Stimulated activated naive B cell treated with anti-CD40 and anti-IgM and Interleukin-4, amounts not matched to agents 10 μg/mL and 1 μg/mL and 100 μg/mL, for 72 hours (primary cell): ENCODE results near the gene MED13.

Experiments
- ATAC-seq, 2 donors: fragments of 150-1000 bp; cut with Tn5 transposase; replicated peaks; 2 replicates each; pipeline ENCODE4 v1.10.0; 2021; ENCODE audit warnings: moderate library complexity in 1 of 2
- DNase-seq: peaks from one replicate; pipeline ENCODE4 v3.0.0; 2021
- H3K27ac Mint-ChIP-seq: one replicate; pipeline ENCODE4 v1.8.0; 2022; ENCODE audit warnings: mild to moderate bottlenecking, mixed read lengths
- H3K27me3 Mint-ChIP-seq, 2 donors: one replicate each; pipeline ENCODE4 v1.8.0; 2022; ENCODE audit warnings: mixed read lengths in 2 of 2
- H3K36me3 Mint-ChIP-seq, 2 donors: one replicate each; pipeline ENCODE4 v1.8.0; 2022; ENCODE audit warnings: mixed read lengths in 2 of 2, mild to moderate bottlenecking in 1 of 2
- H3K4me1 Mint-ChIP-seq, 2 donors: one replicate each; pipeline ENCODE4 v1.8.0; 2022; ENCODE audit warnings: mixed read lengths in 2 of 2, mild to moderate bottlenecking in 1 of 2
- H3K4me3 Mint-ChIP-seq, 2 donors: one replicate each; pipeline ENCODE4 v1.8.0; 2022; ENCODE audit warnings: mild to moderate bottlenecking in 2 of 2, mixed read lengths in 2 of 2, moderate library complexity in 1 of 2
- H3K9me3 Mint-ChIP-seq, 2 donors: one replicate each; pipeline ENCODE4 v1.8.0; 2022; ENCODE audit warnings: mixed read lengths in 2 of 2, mild to moderate bottlenecking in 1 of 2

MED13 gene, protein sequence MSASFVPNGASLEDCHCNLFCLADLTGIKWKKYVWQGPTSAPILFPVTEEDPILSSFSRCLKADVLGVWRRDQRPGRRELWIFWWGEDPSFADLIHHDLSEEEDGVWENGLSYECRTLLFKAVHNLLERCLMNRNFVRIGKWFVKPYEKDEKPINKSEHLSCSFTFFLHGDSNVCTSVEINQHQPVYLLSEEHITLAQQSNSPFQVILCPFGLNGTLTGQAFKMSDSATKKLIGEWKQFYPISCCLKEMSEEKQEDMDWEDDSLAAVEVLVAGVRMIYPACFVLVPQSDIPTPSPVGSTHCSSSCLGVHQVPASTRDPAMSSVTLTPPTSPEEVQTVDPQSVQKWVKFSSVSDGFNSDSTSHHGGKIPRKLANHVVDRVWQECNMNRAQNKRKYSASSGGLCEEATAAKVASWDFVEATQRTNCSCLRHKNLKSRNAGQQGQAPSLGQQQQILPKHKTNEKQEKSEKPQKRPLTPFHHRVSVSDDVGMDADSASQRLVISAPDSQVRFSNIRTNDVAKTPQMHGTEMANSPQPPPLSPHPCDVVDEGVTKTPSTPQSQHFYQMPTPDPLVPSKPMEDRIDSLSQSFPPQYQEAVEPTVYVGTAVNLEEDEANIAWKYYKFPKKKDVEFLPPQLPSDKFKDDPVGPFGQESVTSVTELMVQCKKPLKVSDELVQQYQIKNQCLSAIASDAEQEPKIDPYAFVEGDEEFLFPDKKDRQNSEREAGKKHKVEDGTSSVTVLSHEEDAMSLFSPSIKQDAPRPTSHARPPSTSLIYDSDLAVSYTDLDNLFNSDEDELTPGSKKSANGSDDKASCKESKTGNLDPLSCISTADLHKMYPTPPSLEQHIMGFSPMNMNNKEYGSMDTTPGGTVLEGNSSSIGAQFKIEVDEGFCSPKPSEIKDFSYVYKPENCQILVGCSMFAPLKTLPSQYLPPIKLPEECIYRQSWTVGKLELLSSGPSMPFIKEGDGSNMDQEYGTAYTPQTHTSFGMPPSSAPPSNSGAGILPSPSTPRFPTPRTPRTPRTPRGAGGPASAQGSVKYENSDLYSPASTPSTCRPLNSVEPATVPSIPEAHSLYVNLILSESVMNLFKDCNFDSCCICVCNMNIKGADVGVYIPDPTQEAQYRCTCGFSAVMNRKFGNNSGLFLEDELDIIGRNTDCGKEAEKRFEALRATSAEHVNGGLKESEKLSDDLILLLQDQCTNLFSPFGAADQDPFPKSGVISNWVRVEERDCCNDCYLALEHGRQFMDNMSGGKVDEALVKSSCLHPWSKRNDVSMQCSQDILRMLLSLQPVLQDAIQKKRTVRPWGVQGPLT (N-terminal part only)

GRCh38 chr17:62064791-62065563, at the start of gene MED13:
Gene MED13, minus strand, starts transcription at chr17:62065278. Its CDS starts 73 bp downstream, at chr17:62065205.
- H3K9me3 Mint-ChIP-seq: no peaks in the 10 kb centered on the region
- DNase-seq: peak; percentile 41
- peak within 1 kb of the TSS; percentile 100 for H3K27ac Mint-ChIP-seq
- H3K4me1 Mint-ChIP-seq: peaks cover 24 to 39% of the 10 kb centered on the region in 2 donors
- peaks cover 11 to 14% of the 10 kb centered on the region in 2 donors for H3K36me3 Mint-ChIP-seq
- H3K4me3 Mint-ChIP-seq: peak within 1 kb of the TSS; percentile 94 to 99
- peak; percentile 40 to 42 for ATAC-seq
- no peaks in the 10 kb centered on the region for H3K27me3 Mint-ChIP-seq

DNA sequence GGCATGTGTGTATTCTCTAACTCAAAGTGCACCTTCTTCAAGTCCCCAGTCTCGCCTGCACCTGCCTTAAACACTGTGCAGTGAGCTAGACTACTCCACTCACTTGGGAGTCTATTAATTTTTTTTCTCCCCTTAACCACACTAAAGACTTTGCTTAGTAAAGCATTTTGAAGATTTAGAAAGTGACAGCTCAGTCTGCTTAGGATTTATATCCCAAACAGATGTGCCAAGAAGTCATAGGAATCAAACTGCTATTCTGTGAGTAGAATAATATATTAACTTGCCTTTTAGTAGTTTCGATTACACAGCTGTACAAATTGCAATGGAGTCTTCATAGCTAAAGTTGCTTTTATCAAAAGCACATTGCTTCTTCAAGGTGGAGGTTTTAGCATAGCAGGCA, 47.2 kb upstream of the MED13 start:
- Mint-ChIP-seq H3K9me3 (peaks cover 0 to 2% of the 10 kb centered on the region in 2 donors), H3K36me3 (no peaks in the 10 kb centered on the region), H3K4me1 (peaks cover 2 to 5% of the 10 kb centered on the region in 2 donors), H3K27ac (no peak overlapping the region), H3K27me3 (peaks cover 0 to 6% of the 10 kb centered on the region in 2 donors), H3K4me3 (no peak overlapping the region)
- ATAC-seq: no peak
- DNase-seq: no peak

- no peak for DNase-seq
- H3K9me3 Mint-ChIP-seq: peaks cover 0 to 2% of the 10 kb centered on the region in 2 donors
- peaks cover 0 to 6% of the 10 kb centered on the region in 2 donors for H3K27me3 Mint-ChIP-seq
- no peak overlapping the region for H3K27ac Mint-ChIP-seq
- no peak for ATAC-seq
- no peaks in the 10 kb centered on the region for H3K36me3 Mint-ChIP-seq
- H3K4me1 Mint-ChIP-seq: peaks cover 2 to 5% of the 10 kb centered on the region in 2 donors
- no peak overlapping the region for H3K4me3 Mint-ChIP-seq
These were observed 46.6 kb upstream of the MED13 start for GRCh38 chr17:62111562-62112171.

GRCh38 chr17:62110923-62111484, 45.9 kb upstream of the MED13 start:
- Mint-ChIP-seq H3K9me3 (peaks cover 0 to 2% of the 10 kb centered on the region in 2 donors), H3K36me3 (no peaks in the 10 kb centered on the region), H3K27ac (no peak overlapping the region)

DNA sequence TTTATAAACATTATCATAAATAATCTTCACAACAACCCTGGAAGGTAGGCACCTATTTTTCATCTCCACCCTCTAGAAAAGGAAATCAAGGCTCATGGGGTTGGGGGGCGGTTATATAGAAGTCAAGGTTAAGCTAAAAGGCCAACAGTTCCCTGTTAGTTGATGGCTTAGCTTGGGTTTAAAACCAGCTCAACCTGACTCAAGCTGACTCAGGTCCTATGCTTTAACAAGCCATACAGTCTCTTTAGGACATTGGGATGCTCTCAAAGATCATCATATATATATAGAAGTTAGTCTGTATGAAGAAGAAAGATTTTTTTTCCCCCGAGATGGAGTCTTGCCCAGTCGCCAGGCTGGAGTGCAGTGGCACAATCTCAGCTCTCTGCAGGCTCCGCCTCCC, 44.8 kb upstream of the MED13 start:
- Mint-ChIP-seq H3K9me3 (peaks cover 0 to 2% of the 10 kb centered on the region in 2 donors), H3K27me3 (peaks cover 8 to 14% of the 10 kb centered on the region in 2 donors)

More at GRCh38 chr17:62110923-62111484, 45.9 kb upstream of the MED13 start:
- ATAC-seq: no peak
- H3K4me1 Mint-ChIP-seq: peaks cover 2 to 5% of the 10 kb centered on the region in 2 donors
- peaks cover 0 to 6% of the 10 kb centered on the region in 2 donors for H3K27me3 Mint-ChIP-seq
- DNase-seq: no peak
- H3K4me3 Mint-ChIP-seq: no peak overlapping the region

GRCh38 chr17:62109378-62109902, 44.4 kb upstream of the MED13 start:
- H3K36me3 Mint-ChIP-seq: no peaks in the 10 kb centered on the region
- DNase-seq: peak; percentile 76
- no peak overlapping the region for H3K27ac Mint-ChIP-seq

More for the DNA sequence above, 44.8 kb upstream of the MED13 start:
- ATAC-seq (no peak), DNase-seq (no peak)
- no peak overlapping the region for H3K27ac Mint-ChIP-seq
- H3K36me3 Mint-ChIP-seq: no peaks in the 10 kb centered on the region
- H3K4me1 Mint-ChIP-seq: peaks cover 2 to 5% of the 10 kb centered on the region in 2 donors
- no peak overlapping the region for H3K4me3 Mint-ChIP-seq

DNA sequence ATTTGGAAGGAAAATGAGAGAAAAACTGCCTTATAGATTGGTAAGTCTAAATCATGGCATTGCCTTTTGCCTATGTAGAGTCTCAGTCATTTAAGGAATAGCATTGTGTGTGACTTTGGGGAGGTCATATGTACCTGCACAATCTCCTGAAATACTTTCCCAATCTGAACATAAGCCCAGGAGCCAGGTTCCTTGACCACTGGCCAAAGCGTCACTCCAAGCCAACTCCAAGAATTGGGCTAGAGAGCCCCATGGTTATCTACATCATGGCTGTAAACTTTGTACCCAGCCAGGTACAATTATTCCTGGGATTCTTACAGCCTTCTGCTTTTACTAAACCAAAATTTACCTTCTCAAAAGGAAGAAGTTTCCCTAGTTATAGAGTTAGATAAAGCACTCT, 40.8 kb upstream of the MED13 start:
- Mint-ChIP-seq H3K9me3 (no peaks in the 10 kb centered on the region), H3K4me3 (no peak overlapping the region), H3K36me3 (no peaks in the 10 kb centered on the region), H3K27me3 (peaks cover 8 to 9% of the 10 kb centered on the region in 2 donors), H3K4me1 (peaks cover 2 to 5% of the 10 kb centered on the region in 2 donors), H3K27ac (no peak overlapping the region)
- no peak for ATAC-seq
- DNase-seq: no peak

More at GRCh38 chr17:62109378-62109902, 44.4 kb upstream of the MED13 start:
- H3K27me3 Mint-ChIP-seq: peaks cover 8 to 15% of the 10 kb centered on the region in 2 donors
- H3K9me3 Mint-ChIP-seq: peaks cover 0 to 2% of the 10 kb centered on the region in 2 donors
- peaks cover 2 to 5% of the 10 kb centered on the region in 2 donors for H3K4me1 Mint-ChIP-seq
- no peak overlapping the region for H3K4me3 Mint-ChIP-seq
- ATAC-seq: peak; percentile 100

- Mint-ChIP-seq H3K27ac (no peak overlapping the region), H3K4me1 (peaks cover 4 to 8% of the 10 kb centered on the region in 2 donors), H3K9me3 (no peaks in the 10 kb centered on the region)
These were observed 40.3 kb upstream of the MED13 start for GRCh38 chr17:62105357-62105756.

GRCh38 chr17:62101515-62101914, 36.4 kb upstream of the MED13 start:
- Mint-ChIP-seq H3K4me1 (peaks cover 20 to 34% of the 10 kb centered on the region in 2 donors), H3K4me3 (no peak overlapping the region), H3K9me3 (peaks cover 0 to 3% of the 10 kb centered on the region in 2 donors), H3K27me3 (peaks cover 8% of the 10 kb centered on the region in 2 donors), H3K27ac (no peak overlapping the region), H3K36me3 (no peaks in the 10 kb centered on the region)
- DNase-seq (no peak), ATAC-seq (no peak)

More at GRCh38 chr17:62105357-62105756, 40.3 kb upstream of the MED13 start:
- Mint-ChIP-seq H3K4me3 (no peak overlapping the region), H3K36me3 (no peaks in the 10 kb centered on the region), H3K27me3 (peaks cover 8% of the 10 kb centered on the region in 2 donors)
- ATAC-seq (no peak), DNase-seq (no peak)

GRCh38 chr17:62101090-62101489, 36.0 kb upstream of the MED13 start:
- Mint-ChIP-seq H3K4me3 (no peak overlapping the region), H3K4me1 (peaks cover 20 to 34% of the 10 kb centered on the region in 2 donors), H3K9me3 (peaks cover 0 to 3% of the 10 kb centered on the region in 2 donors), H3K36me3 (no peaks in the 10 kb centered on the region), H3K27me3 (peaks cover 8% of the 10 kb centered on the region in 2 donors), H3K27ac (no peak overlapping the region)
- ATAC-seq: no peak
- no peak for DNase-seq

- ATAC-seq: no peak
- no peak for DNase-seq
- H3K4me3 Mint-ChIP-seq: no peak overlapping the region
- peaks cover 20 to 34% of the 10 kb centered on the region in 2 donors for H3K4me1 Mint-ChIP-seq
- peaks cover 0 to 3% of the 10 kb centered on the region in 2 donors for H3K9me3 Mint-ChIP-seq
- H3K27ac Mint-ChIP-seq: no peak overlapping the region
- no peaks in the 10 kb centered on the region for H3K36me3 Mint-ChIP-seq
- H3K27me3 Mint-ChIP-seq: peaks cover under 1 to 2% of the 10 kb centered on the region in 2 donors
These were observed 35.0 kb upstream of the MED13 start for GRCh38 chr17:62100055-62100454.

DNA sequence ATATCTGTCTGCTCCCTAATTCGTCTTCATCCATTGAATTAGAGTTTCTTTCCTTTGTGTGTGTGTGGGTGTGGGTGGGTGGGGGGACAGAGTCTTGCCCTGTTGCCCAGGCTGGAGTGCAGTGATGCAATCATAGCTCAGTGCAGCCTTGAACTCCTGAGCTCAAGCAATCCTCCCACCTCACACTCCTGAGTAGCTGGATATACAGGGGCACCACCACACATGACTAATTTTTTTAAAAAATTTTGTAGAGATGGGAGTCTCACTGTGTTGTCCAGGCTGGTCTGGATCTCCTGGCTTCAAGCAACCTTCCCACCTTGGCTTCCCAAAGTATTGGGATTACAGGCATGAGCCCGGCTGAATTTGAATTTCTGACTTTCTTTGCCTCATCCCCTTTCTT, 34.5 kb upstream of the MED13 start:
- Mint-ChIP-seq H3K27me3 (no peaks in the 10 kb centered on the region), H3K9me3 (peaks cover 0 to 3% of the 10 kb centered on the region in 2 donors), H3K4me3 (no peak overlapping the region), H3K36me3 (no peaks in the 10 kb centered on the region), H3K4me1 (peaks cover 20 to 34% of the 10 kb centered on the region in 2 donors), H3K27ac (no peak overlapping the region)
- ATAC-seq (no peak), DNase-seq (no peak)
